Hematopoietic multipotent progenitor cell (in vitro differentiated cells): ENCODE measurements around the gene ST13. TPM values are rescaled to one million over a fixed set of nuclear protein-coding genes. Genes with fewer than 3 reads are reported as not detected.
A peak's percentile ranks its signal among the peaks of the same experiment; 100 is the strongest.
"Not testable (repeated sequence)": the region's sequence is repeated elsewhere in the genome, so short reads cannot be mapped to it uniquely, and the experiment has no call there.

Experiments used
- DNase-seq, 3 donors: peaks; one replicate each; pipeline ENCODE4 v3.0.0-alpha.2; 2011 to 2015; ENCODE audit warnings: low read depth in 2 of 3, low spot score in 2 of 3
- total RNA-seq: library from RNA; depleted of rRNA; stranded (reverse); fragments of >200 nt; gene quantifications from one replicate; pipeline ENCODE4 v1.2.3, GENCODE V29; 2012

The ST13 gene
- 86.2 TPM for total RNA-seq

DNA sequence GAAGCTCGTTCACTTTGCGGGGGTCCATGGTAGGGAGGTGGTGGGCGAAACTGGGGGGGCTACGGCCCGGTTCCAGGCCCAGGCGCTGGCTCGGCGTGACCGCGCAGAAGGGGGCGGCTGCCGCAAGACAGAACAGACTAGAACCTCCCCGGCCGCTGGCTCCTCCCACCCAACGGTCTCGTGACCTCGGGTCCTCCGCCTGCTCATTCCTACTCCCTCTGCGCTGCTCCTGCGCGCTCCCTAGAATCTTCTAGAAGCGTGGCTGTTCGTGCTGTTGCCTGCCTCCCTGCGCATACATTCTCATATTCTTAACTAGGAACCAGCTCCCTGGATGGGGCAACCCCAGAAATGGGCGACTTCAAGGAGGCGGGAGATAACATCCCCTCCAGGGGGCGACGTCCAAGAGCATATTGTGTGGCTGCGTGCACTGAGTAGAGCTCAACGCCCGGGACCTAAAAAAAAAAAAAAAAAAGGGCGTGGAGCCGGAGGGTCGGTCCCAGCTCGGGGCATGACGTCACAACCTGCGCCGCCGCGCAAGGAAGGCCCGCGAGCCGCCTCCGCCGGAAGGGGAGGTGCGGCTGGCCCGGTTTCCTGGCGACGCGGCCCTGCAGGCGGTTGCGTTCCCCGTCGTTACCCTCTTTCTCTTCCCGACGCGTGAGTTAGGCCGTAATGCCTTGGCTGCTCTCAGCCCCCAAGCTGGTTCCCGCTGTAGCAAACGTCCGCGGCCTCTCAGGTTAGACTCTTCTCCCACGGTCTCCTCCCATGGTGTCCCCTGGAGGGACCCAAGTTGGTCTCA, at the start of gene ST13, which contains the start of gene XPNPEP3:
Gene ST13 (minus strand): TSS at position 127 of the 796 bp plus-strand sequence. CDS start 99 bp downstream, at position 28.
Gene XPNPEP3 (plus strand): TSS at position 636 of the 796 bp plus-strand sequence. CDS start 34 bp downstream, at position 670.
- peak; percentile 96 to 98 (median 97) for DNase-seq

- no peak for DNase-seq
Observed at GRCh38 chr22:40904101-40904500, 47.7 kb upstream of the ST13 start.

DNA sequence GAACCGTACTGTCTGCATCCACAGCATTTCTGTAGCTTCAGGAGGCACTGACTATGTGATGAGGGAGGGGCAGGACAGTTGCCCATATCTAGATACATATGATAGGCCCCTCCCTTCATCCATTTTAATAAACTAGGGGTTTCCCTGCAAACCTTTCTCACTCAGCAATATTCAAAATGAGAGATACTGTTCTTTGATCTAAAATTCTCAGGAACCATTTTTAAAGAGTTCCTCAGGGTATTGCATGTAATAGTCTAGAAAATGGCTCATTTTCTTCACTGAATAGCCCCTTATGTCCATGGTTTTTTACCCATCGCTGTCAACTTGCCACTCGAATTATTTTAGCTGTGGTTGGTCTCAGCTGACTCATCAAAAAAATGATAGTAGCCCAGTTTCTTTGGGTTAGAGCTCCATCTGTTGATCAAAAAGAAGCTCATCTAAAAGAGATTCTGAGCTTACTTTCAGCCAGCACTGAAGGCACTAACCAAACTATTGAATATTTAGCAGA, 42.5 kb upstream of the ST13 start:
- DNase-seq, result peak in 2 of 3 donors; percentile 64 to 75

GRCh38 chr22:40894417-40894816, 38.0 kb upstream of the ST13 start:
- no peak for DNase-seq

- no peak for DNase-seq
Observed at GRCh38 chr22:40890881-40891280, 34.4 kb upstream of the ST13 start.

DNA sequence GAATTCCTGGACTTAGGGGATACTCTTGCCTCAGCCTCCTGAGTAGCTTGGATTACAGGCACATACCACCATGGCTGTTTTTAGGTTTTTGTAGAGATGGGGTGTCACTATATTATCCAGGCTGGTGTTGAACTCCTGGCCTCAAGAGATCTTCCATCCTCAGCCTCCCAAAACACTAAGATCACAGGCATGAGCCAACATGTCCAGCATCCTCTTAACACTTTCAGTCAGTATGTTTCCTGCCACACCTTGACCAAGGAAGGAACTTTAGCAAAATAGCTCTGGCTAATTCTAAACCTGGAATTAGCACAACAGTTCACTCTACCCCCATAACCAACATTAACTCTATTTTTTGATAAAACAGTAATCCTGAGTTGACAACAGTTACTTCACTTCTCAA, 32.7 kb upstream of the ST13 start:
- no peak for DNase-seq

GRCh38 chr22:40878922-40879321, 22.5 kb upstream of the ST13 start:
- no peak for DNase-seq

DNA sequence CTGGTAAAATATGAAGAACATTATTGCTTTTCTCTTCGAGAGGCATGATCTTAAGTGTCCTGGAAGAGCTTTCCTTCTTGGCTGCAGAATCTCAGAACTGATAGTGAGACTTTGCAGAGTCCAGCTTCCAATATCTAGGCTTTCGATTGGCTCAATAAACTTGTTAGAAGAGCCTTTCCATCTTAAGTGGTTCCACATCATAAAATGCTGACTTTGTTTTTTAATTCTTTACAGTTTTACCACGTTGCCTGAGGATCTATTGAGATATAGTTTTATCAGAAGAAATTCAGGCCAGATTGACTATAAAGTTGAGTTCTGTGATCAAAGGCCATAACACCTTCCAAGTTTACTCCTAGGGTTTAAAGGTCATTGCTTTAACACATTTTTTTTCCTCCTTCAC, 21.0 kb upstream of the ST13 start:
- DNase-seq, result no peak

GRCh38 chr22:40876907-40877306, 20.5 kb upstream of the ST13 start:
- DNase-seq, result no peak

- no peak for DNase-seq
Observed at GRCh38 chr22:40875111-40875510, 18.7 kb upstream of the ST13 start.

GRCh38 chr22:40874016-40874415, 17.6 kb upstream of the ST13 start:
- no peak for DNase-seq

DNA sequence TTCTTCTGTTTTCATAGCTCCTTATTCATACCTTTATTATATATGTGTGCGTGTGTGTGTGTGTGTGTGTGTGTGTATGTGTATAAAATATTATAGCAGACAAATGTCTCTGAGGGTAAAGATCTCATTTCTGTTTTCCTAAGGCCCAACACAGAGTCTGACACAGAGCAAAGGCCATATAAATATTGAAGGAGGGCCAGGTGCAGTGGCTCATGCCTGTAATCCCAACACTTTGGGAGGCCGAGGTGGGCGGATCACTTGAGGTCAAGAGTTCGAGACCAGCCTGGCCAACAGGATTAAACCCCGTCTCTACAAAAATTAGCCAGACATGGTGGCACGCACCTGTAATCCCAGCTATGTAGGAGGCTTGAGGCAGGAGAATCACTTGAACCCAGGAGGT, 11.9 kb upstream of the ST13 start:
- DNase-seq, result not testable (repeated sequence)

DNA sequence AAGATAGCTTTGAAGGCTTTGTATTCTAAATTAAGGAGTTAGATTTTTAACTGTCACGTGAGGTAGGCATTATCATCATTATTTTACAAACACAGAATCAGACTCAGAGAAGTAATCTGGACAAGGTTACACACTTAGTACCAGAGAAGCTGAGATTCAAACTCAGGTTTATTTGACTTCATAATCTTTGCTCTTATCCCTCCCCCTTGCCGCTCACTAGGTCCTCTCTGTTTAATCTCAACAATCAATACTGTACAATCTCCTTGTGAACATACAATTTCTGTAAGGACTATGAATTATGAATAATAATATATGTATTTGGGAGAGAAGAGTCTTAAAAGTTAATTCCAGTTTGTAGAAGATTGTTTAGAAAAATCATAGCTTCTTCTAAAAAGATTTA, 10.7 kb upstream of the ST13 start:
- DNase-seq, result no peak

GRCh38 chr22:40862537-40862936, 6.1 kb upstream of the ST13 start:
- no peak for DNase-seq

GRCh38 chr22:40862013-40862412, 5.6 kb upstream of the ST13 start, which contains the start of gene DNAJB7:
TSS of gene DNAJB7 (minus strand) at chr22:40862113. CDS start at chr22:40861994, 119 bp downstream.
- no peak for DNase-seq

- no peak for DNase-seq
Observed at GRCh38 chr22:40857309-40857855, 943 bp upstream of the ST13 start.

DNA sequence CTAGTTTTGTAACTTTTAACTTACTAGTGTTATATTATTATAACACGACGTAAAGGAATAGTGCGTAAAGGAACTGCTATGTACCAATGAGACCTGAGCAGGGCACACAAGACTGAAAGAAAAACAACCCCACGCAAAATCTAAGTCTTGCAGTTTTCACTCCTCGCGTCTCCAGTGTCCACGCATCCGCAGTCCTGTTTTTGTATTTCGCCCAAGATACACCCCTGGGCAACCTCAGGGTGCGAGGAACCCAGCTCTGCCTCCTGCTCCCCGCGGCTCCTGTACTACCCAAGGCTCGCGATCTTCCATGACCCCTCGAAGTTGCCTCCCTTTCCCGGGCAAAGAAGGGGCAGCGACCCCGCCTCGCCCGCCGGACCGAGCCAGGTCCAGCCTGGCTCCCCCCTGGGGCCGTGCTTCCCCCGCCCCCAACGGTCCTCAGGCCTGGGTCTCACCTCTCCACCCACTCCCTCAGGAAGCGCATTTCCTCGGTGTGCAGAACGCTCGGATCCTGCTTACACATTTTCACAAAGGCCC, 393 bp downstream of the ST13 start:
- DNase-seq, result peak; percentile 11 to 57 (median 38)

- DNase-seq, result peak in 2 of 3 donors; percentile 18 to 29
Observed at GRCh38 chr22:40855071-40855978, 1.1 kb downstream of the ST13 start.

DNA sequence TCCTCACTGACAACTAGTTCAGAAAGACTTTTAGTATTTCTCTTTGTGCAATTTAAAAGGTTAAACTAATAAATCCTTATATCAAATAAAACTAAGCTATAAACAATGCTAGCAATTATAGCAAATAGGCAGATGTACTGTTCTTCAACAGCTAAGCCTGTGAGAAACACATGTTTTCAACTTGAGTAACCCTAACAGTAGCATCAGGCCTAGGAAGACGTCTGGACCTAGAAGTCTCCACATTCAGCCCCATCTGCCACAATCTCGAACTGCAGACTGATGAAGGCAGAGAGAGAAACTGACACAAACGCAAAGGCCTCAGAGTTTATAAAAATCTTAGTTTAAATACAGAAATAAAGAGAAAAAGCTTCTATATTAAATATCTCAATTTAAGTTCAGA, 2.5 kb downstream of the ST13 start:
- DNase-seq, result no peak

DNA sequence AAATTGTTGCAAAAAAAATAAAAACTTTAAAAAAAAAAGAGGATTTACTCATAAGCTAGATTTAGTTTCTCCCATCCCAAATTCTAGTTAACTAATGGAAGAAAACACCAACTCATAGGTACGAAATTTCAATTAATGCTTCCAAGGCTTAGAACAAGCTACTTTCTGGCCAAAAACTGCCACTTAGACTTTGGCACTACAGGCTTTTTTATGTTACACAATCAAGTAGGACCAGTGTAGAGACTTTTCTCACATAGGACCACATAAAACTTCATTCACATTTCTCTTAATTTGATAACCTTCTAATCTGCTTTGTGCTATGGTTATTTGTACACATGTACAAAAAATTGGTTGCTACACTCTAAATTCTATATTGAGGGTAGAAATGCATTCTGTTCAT, 3.1 kb downstream of the ST13 start:
- DNase-seq, result no peak

GRCh38 chr22:40845816-40846215, 10.6 kb downstream of the ST13 start:
- not testable (repeated sequence) for DNase-seq
